GM18505 (cell line): ENCODE results near the gene KCNK18.

Experiments used
- ATAC-seq: cut with Tn5 transposase; IDR thresholded peaks from one replicate; pipeline ENCODE4 v1.9.1; 2021; ENCODE audit not compliant: unreplicated experiment
- POLR2A ChIP-seq: IDR thresholded peaks from 4 replicates; pipeline ENCODE4 v1.6.1; 2011; ENCODE audit warnings: borderline replicate concordance; ENCODE audit not compliant: insufficient read depth, insufficient read length; ENCODE audit errors: extremely low read depth

KCNK18 gene

GRCh38 chr10:117165538-117166417, 31.5 kb upstream of the KCNK18 start:
- no peak for ATAC-seq
- TF ChIP-seq POLR2A, result no peak

GRCh38 chr10:117166418-117167345, 30.6 kb upstream of the KCNK18 start:
- TF ChIP-seq POLR2A, result no peak
- ATAC-seq, result no peak

- TF ChIP-seq POLR2A, result no peak
- no peak for ATAC-seq
Observed at GRCh38 chr10:117167346-117167788, 29.9 kb upstream of the KCNK18 start.

GRCh38 chr10:117167789-117168674, 29.3 kb upstream of the KCNK18 start:
- ATAC-seq, result peak; percentile 88

GRCh38 chr10:117168729-117169128, 28.6 kb upstream of the KCNK18 start:
- no peak for ATAC-seq
- no peak for TF ChIP-seq POLR2A

More at GRCh38 chr10:117167789-117168674, 29.3 kb upstream of the KCNK18 start:
- TF ChIP-seq POLR2A, result no peak

GRCh38 chr10:117169480-117169879, 27.8 kb upstream of the KCNK18 start:
- ATAC-seq, result no peak
- no peak for TF ChIP-seq POLR2A

GRCh38 chr10:117170244-117170643, 27.0 kb upstream of the KCNK18 start:
- TF ChIP-seq POLR2A, result no peak
- ATAC-seq, result no peak

- no peak for TF ChIP-seq POLR2A
- peak; percentile 82 for ATAC-seq
Observed at GRCh38 chr10:117174439-117175214, 22.7 kb upstream of the KCNK18 start.

GRCh38 chr10:117175215-117175900, 21.9 kb upstream of the KCNK18 start:
- ATAC-seq, result peak; percentile 36
- no peak for TF ChIP-seq POLR2A

GRCh38 chr10:117175901-117176534, 21.3 kb upstream of the KCNK18 start:
- no peak for ATAC-seq
- no peak for TF ChIP-seq POLR2A

GRCh38 chr10:117178190-117178589, 19.1 kb upstream of the KCNK18 start:
- TF ChIP-seq POLR2A, result no peak
- ATAC-seq, result no peak
